Measurements from ENCODE around the gene USO1. TPM values are rescaled to one million over a fixed set of nuclear protein-coding genes. Genes with fewer than 3 reads are reported as not detected.
A peak's percentile ranks its signal among the peaks of the same experiment; 100 is the strongest.

USO1 gene
- total and polyA plus RNA-seq, 9 of the 15 experiments (the other 6 are each of a cell fraction or from before 2014, with no cell fraction given) = 19.3 to 97.8 (median 48.5) TPM

DNA sequence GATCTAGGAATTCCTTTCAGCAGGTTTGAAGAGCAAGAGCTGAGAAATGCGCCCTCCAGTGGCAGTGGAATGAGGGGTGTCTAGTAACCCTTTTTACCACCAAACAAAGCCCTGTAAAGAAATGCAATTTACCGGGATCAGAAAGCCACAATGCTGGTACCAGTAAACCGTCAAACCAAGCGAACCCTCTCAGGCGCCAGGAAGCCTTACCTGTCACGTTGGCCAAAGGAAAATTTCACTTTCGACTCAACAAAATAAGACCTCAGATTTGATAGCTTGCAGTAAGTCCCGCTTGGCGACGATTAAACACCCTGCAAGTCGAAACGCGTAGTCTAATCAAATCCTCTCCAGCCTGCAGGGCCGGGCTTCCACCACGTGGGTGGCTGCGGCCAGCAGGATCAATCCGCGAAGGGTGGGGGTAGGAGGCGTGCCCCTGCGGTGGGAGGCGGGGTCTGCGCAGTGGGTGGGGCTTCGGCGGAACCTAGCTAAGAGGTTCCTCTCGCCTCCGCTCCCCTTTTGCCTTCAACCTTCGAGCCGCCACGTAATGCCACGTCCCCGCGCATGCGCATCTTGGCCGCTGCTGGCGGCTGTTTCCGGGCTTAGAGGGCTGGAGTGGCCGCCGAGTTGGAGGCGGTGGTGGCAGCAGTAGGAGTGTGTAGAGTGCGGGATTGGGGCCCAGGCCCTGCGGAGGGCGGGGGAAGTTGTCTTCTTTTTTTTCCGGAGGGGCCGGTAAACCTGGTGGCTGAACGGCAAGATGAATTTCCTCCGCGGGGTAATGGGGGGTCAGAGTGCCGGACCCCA is at the start of gene USO1 (continued):
- TF ChIP-seq HSF4 (CRISPR knock-in tag; IDR thresholded peaks at IDR 0.05; ENCODE audit: borderline replicate concordance) = no peak
- TF ChIP-seq SRSF3 (IDR thresholded peaks at IDR 0.05; ENCODE audit: insufficient read depth, low read length) = no peak
- no peak for TF ChIP-seq ZNF561 (CRISPR knock-in tag; conservative IDR thresholded peaks at IDR 0.05)
- peak; percentile 20; the same call in 1 of the 2 replicates for TF ChIP-seq THAP12 (CRISPR knock-in tag; IDR thresholded peaks at IDR 0.05)
- no peak; the same call in 1 of the 2 replicates for TF ChIP-seq SMAD4 (CRISPR knock-in tag; conservative IDR thresholded peaks at IDR 0.05)
- 0 out of 2 replicates have a peak, but pooled peaks have one; percentile 38 for TF ChIP-seq ZNF384 (IDR thresholded peaks at IDR 0.05; ENCODE audit: low read depth, low read length)
- 0 out of 2 replicates have a peak, but pooled peaks have one; percentile 13 for TF ChIP-seq NCOR1 (IDR thresholded peaks at IDR 0.05)
- peak; percentile 88 for TF ChIP-seq MEIS2 (IDR thresholded peaks at IDR 0.05; ENCODE audit: partially characterized antibody)
- no peak for TF ChIP-seq ZNF217 (CRISPR knock-in tag; IDR thresholded peaks at IDR 0.05)
- no peak for TF ChIP-seq ZHX1 (conservative IDR thresholded peaks at IDR 0.05; ENCODE audit: low read length)
- no peak for TF ChIP-seq EZH2 (IDR thresholded peaks at IDR 0.05; ENCODE audit: borderline replicate concordance, low read depth, low read length)
- TF ChIP-seq MIER1 (IDR thresholded peaks at IDR 0.05; ENCODE audit: low read depth) = no peak
- TF ChIP-seq PATZ1 (CRISPR knock-in tag; IDR thresholded peaks at IDR 0.05; ENCODE audit: borderline replicate concordance) = no peak
- no peak for TF ChIP-seq SRSF7 (optimal IDR thresholded peaks at IDR 0.05; ENCODE audit: low read depth, low read length)
- TF ChIP-seq ZNF444 (CRISPR knock-in tag; IDR thresholded peaks at IDR 0.05) = no peak
- TF ChIP-seq ERF (CRISPR knock-in tag; IDR thresholded peaks at IDR 0.05) = no peak
- TF ChIP-seq STAG1 (CRISPR knock-in tag; IDR thresholded peaks at IDR 0.05; ENCODE audit: borderline replicate concordance) = no peak
